Activated CD8-positive, alpha-beta T cell treated with anti-CD3 and anti-CD28 coated beads for 36 hours (primary cell): ENCODE data around the gene KSR2. TPM values are rescaled to one million over a fixed set of nuclear protein-coding genes. Genes with fewer than 3 reads are reported as not detected.

Source experiments
- ATAC-seq: fragments of 200-7000 bp; cut with Tn5 transposase; one replicate; pipeline ENCODE4 v1.10.0; 2021; ENCODE audit warnings: mild to moderate bottlenecking, moderate library complexity
- CTCF ChIA-PET: fragments of 350-600 bp; sonication (Branson Sonifier 250); formaldehyde crosslinking; loops from one replicate; lab custom pipeline; 2021; ENCODE audit warnings: antibody characterized with exemption; lab: Charles Lee
- POLR2A ChIA-PET: fragments of 350-600 bp; sonication (Branson Sonifier 250); formaldehyde crosslinking; loops from one replicate; lab custom pipeline; 2021; ENCODE audit warnings: antibody characterized with exemption; lab: Charles Lee
- DNase-seq: peaks from one replicate; pipeline ENCODE4 v3.0.0-alpha.2; 2020
- H3K27ac Mint-ChIP-seq: one replicate; pipeline ENCODE4 v1.8.0; 2021; ENCODE audit warnings: mild to moderate bottlenecking, mixed read lengths
- H3K27me3 Mint-ChIP-seq: one replicate; pipeline ENCODE4 v1.8.0; 2021; ENCODE audit warnings: mixed read lengths
- H3K36me3 Mint-ChIP-seq: one replicate; pipeline ENCODE4 v1.8.0; 2021; ENCODE audit warnings: low read depth, mixed read lengths
- H3K4me1 Mint-ChIP-seq: one replicate; pipeline ENCODE4 v1.8.0; 2021; ENCODE audit warnings: low read depth, mixed read lengths
- H3K4me3 Mint-ChIP-seq: one replicate; pipeline ENCODE4 v1.8.0; 2021; ENCODE audit warnings: mild to moderate bottlenecking, moderate library complexity, mixed read lengths
- H3K9me3 Mint-ChIP-seq: one replicate; pipeline ENCODE4 v1.8.0; 2021; ENCODE audit warnings: mixed read lengths
- CTCF ChIP-seq: fragments of 200-600 bp; IDR thresholded peaks from one replicate; pipeline ENCODE4 v1.8.0; 2022; ENCODE audit warnings: antibody characterized with exemption, mild to moderate bottlenecking
- intact Hi-C: fragments of 100-400 bp; cut with micrococcal nuclease; formaldehyde crosslinking; loops from one replicate; pipeline ENCODE4 v1.10.0; 2022
- total RNA-seq, 2 experiments: library from RNA; stranded (reverse); gene quantifications; one replicate each; pipeline ENCODE4 v1.2.3, GENCODE V29; 2021

KSR2 gene
- total RNA-seq: under 1 TPM in 1 of 2 experiments, not detected in 1; 0.02 TPM

GRCh38 chr12:117968826-117969659 lies at the start of gene KSR2:
Gene KSR2 (minus strand): TSS chr12:117968990. CDS start chr12:117968255, 735 bp downstream.
- peaks cover 7% of the 10 kb centered on the region for H3K9me3 Mint-ChIP-seq
- DNase-seq (peak; percentile 75), ATAC-seq (peak; percentile 89)
- peaks cover 3% of the 10 kb centered on the region for H3K36me3 Mint-ChIP-seq
- ChIA-PET POLR2A (no interaction called here), CTCF (no interaction called here)
- peaks cover 8% of the 10 kb centered on the region for H3K4me1 Mint-ChIP-seq
- TF ChIP-seq CTCF: no peak
- H3K27ac Mint-ChIP-seq: no peak within 1 kb of the TSS
- peak within 1 kb of the TSS; percentile 76 for H3K4me3 Mint-ChIP-seq
- intact Hi-C loops: no loop called here
- peaks cover 61% of the 10 kb centered on the region for H3K27me3 Mint-ChIP-seq

GRCh38 chr12:118017926-118018325 lies 49.1 kb upstream of the KSR2 start:
- no peak for TF ChIP-seq CTCF
- Mint-ChIP-seq H3K27ac (peak overlapping the region; percentile 31), H3K27me3 (no peaks in the 10 kb centered on the region), H3K4me3 (peak overlapping the region; percentile 85), H3K9me3 (no peaks in the 10 kb centered on the region), H3K4me1 (peaks cover 14% of the 10 kb centered on the region), H3K36me3 (peaks cover 44% of the 10 kb centered on the region)
- no peak for ATAC-seq
- DNase-seq: no peak
- CTCF ChIA-PET: interaction anchor here (1.1 to 1.4 kb wide), 2 partner anchors 38 to 47 kb away, joined by 3 read pairs; no protein-coding TSS in a partner anchor
- intact Hi-C loops: no loop called here
- POLR2A ChIA-PET: interaction anchor here (1.1 kb wide), 1 partner anchor 10 kb away, joined by 3 read pairs; no protein-coding TSS in a partner anchor

GRCh38 chr12:118016424-118017264 lies 47.9 kb upstream of the KSR2 start, which contains the start of gene RFC5:
Gene RFC5 (plus strand): TSS chr12:118016703. CDS start chr12:118016828, 125 bp downstream.
- peak; percentile 97 for ATAC-seq
- POLR2A ChIA-PET: interaction anchor here (0.6 to 1.7 kb wide), 10 partner anchors 16 to 1652 kb away, joined by 3 to 7 read pairs (median 4); partner anchors contain the start of gene WSB2
- TF ChIP-seq CTCF: no peak
- no peaks in the 10 kb centered on the region for H3K9me3 Mint-ChIP-seq
- H3K4me3 Mint-ChIP-seq: peak within 1 kb of the TSS; percentile 85
- CTCF ChIA-PET: interaction anchor here (0.8 to 1.8 kb wide), 9 partner anchors 11 to 359 kb away, joined by 3 to 6 read pairs (median 4); partner anchors contain the start of gene SUDS3
- peaks cover 12% of the 10 kb centered on the region for H3K4me1 Mint-ChIP-seq
- no peaks in the 10 kb centered on the region for H3K27me3 Mint-ChIP-seq
- peak; percentile 99 for DNase-seq
- peaks cover 34% of the 10 kb centered on the region for H3K36me3 Mint-ChIP-seq
- peak within 1 kb of the TSS; percentile 93 for H3K27ac Mint-ChIP-seq
- intact Hi-C loops: no loop called here

- Mint-ChIP-seq H3K36me3 (peaks cover 29% of the 10 kb centered on the region), H3K4me3 (peak overlapping the region; percentile 85), H3K27ac (no peak overlapping the region), H3K27me3 (no peaks in the 10 kb centered on the region), H3K9me3 (no peaks in the 10 kb centered on the region), H3K4me1 (peaks cover 12% of the 10 kb centered on the region)
- DNase-seq: no peak
- CTCF ChIA-PET: interaction anchor here (1.2 to 1.8 kb wide), 6 partner anchors 16 to 360 kb away, joined by 3 to 6 read pairs (median 4); partner anchors contain the start of gene SUDS3
- POLR2A ChIA-PET: interaction anchor here (0.6 to 1.7 kb wide), 9 partner anchors 17 to 1653 kb away, joined by 3 to 7 read pairs (median 4); no protein-coding TSS in a partner anchor
- TF ChIP-seq CTCF: no peak
- no peak for ATAC-seq
- intact Hi-C loops: no loop called here
These were observed 47.2 kb upstream of the KSR2 start for GRCh38 chr12:118015944-118016343.
